ENCODE measurements around the gene GSX1.
"Not testable (repeated sequence)": the region's sequence is repeated elsewhere in the genome, so short reads cannot be mapped to it uniquely, and the experiment has no call there.

Gene GSX1

DNA sequence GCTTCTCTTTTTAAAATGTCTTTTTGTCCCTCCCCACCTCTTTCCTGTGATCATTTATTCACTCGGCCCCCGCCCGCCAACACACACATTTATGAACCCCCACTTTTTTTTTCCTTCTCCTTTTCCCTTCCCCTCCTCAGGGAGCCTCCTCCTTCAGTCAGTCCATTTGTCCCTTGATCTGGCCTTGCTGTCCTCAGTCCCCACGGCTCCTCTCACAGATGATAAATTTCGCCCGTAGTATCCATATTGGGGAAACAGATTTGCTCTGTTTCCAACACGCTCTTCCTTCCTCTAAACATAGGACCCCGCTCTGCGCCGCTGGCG lies 2.0 kb downstream of the GSX1 start:
- no peak for DNase-seq (ENCODE audit: low spot score)

DNA sequence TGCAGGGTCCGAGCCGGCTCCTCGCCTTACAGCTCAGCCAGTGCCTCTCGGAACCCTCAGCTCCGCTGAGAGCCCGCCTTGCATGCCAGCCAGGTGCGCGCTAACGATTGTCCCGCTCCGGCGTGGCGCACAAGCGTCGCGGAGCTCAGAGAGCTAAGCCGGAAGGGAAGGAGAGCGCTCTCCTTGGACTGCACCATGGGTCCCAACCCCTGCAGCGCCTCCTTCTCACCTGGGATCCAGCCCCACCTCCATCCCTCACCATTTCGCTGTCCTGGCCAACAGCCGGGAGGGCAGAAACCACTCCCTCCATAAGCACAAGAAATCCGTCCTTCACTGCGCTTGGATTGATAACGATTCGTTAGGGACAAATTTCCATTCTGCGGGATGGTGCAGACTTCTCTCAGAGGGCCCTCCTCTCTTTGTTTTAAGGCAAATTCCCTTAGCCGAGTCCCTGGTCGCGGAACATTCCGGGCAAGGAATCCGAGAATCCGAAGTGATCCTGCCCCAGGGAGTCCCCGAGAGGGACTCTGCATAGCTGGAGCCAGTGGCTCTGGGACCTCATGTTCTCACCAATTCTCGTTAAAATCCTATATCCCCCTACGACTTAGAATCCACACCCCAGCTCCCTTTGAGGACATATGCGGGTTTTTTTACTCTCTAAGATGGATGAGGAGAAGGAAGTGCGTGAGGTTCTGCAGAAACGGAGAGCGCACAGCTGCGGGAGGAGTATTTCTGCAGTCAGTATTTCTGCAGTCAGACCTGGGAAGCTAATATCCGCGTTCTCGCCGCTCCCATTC lies 2.8 kb downstream of the GSX1 start:
- no peak for DNase-seq (ENCODE audit: low spot score)

DNA sequence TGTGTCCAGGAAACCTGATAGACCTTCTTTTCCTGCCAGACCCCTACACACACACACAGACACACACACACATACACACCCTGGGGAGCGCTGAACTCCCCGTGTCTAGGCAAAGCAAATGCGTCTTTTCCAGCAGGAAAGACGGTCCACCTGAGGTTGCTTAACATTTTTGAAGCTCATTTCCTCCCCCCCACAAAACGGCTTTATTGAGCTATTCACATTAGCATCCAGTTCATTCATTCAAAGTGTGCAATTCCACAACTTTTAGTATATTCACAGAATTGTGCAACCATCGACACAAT lies 3.4 kb downstream of the GSX1 start:
- DNase-seq (ENCODE audit: low spot score) = no peak

DNA sequence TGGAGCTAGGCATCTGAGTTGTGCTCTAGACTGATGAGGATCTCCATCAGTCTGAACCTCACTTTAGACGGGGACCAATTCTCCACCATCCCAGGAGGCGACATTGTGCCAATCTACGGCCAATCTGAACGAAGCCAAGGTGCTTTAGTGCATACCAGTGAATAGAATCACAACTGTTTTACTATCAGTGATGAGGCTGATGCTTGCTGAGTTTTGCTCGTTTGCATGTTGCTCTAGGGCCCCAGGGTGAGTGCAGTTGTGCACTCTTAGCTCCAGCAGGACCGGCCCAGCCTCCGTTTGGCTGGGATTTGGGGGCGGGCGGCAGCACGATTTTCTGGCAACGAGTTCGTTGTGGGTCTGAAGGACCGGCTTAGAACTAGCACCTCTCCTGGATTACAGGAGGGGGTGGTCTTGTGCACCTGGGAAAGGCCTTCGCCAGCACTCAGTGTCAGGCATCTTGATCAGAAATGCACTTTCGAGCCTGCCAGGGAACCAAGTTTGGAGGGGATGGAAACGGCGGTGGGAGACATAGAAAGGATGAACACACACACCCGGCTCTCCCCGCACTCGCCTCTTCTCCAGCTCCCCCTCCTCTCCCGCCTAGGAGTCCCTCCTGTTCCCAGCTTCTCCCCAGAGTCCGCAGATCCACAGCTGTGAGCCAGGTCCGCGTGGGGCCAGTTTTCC lies 4.4 kb downstream of the GSX1 start:
- DNase-seq (ENCODE audit: low spot score) = no peak

DNA sequence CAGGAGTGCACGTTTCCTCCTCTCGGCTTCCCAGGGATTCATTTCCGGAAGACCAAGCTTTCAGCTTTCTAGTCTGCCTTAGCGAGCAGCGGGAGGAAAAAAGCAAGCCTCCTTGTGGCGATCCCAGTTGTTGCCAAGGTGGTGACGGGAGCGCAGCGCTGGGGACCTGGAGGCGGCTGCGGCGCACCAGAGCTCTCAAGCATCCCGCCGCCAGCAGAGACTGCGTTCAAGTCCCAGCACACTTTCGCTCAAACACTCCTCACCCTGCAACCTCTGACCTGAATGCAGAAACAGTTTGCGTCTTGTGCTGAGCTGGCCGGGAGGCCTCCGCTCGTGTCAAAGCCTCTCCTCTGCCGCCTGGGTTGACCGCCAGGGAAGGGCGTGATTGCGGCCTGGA lies 4.9 kb downstream of the GSX1 start:
- DNase-seq (ENCODE audit: low spot score) = no peak

DNA sequence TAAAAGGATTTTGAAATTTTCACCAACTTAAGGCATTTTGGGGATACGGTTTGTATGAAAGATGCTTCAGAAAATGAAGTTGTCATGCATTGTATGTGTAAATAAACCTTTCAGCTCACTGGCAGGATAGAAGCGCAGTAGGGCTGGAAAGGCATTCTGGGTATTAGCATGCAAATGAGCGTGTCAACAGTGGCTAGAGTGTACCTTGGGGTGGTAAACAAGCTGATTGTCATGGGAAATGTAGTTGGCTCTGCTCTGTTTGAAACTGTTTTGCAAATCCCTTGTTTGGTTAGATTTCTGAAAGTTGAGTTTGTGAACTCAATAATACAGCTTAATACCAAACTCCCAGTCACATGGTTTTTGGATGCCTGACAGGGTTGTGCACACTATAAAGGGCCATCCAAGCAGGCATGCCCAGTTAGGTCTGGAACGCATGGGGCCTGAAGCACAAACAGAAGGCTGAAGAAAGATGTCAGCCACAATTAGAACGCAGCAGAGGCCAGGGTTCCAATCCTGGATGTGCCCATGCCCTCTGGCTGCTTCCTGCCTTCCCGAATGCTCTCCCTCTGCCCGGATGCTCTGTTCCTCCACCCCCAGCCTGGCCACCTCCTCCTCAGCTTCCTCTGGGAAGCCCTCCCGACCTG lies 14.6 kb downstream of the GSX1 start:
- DNase-seq (ENCODE audit: low spot score) = no peak

DNA sequence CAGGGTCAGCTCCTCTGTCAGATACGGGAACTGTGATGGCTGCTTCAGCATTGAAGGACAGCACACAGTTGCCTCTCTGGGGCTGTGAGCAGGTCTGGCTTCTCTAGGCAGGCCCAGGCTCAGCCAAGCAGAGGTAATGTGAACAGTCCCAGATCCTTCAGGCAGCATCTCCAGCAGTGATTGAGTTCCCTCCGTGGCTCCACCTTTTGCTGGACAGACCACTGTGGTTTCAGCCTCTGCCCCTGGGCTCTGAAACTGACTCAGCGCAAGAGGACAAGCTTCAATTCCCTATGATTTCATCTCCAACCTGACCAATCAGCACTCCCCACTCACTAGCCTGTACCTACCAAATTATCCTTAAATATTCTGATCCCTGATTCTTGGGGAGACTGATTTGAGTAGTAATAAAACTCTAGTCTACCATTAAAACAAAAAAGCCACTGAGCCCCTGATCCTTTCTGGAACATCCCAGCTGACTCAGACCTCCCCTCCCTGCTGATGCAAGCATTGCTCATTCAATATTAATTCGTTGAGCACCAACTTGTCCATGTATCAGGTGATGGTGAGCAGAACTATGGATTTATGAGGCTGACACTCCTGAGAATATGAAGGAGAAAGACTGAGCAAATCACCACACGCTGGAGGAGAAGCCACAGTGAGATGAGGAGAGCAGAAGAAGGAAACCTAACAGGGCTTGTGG lies 16.7 kb downstream of the GSX1 start:
- DNase-seq (ENCODE audit: low spot score) = no peak

DNA sequence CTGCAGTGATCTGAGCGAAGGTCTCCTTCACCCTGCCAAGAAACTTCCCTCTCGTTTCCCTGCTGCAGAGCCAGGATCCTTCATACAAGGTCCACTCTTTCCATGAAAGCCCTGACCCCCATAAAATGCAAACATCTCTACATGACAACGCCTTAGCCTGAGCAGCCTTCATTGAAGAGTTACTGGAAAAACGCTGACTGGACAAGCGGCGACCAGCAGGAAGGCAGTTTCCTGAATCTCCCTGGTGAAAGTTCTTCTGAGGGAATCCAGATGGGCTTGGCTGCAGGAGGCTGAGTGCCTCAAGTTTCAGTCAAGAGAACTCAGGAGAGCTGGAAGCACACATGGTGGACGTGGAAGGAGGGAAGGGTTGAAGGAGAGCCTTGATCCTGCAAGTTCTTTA lies 17.7 kb downstream of the GSX1 start:
- no peak for DNase-seq (ENCODE audit: low spot score)

DNA sequence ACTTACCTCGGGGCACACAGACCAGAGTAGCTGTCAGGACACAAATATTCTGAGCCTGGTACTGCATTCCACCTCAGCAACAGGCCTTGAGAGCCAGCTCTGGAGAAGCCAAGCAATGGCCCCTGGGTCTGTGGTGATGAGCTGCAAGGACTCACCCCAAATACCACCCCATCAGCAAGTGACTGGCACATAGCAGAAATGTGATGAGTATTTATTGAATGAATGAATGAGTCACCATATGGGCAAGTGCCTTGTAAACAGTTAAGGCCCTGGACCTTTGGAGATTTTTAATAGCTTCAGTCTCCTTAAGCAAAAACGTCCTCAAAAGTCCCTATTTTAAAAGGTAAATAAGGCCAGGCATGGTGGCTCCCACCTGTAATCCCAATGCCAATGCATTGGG lies 18.2 kb downstream of the GSX1 start:
- DNase-seq (ENCODE audit: low spot score) = no peak

DNA sequence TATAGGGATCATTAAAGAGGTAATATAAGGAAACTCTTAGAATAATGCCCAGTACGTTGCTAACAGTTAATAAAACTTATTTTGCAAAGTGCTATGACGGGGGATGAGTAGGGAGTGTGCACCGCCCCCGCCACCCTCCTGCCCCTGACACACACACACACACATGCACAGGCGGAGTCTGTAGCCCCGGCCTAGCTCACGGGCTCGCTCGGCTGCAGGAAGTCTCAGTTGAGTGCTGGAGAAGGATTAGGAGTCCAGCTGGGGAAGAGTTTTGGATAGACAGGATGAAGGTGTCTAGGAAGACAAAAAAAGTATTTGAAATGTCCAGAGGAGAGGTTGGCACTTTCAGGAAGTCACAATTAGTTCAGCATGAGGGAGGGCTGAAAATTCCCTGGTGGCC lies 21.5 kb downstream of the GSX1 start:
- DNase-seq (ENCODE audit: low spot score) = no peak

DNA sequence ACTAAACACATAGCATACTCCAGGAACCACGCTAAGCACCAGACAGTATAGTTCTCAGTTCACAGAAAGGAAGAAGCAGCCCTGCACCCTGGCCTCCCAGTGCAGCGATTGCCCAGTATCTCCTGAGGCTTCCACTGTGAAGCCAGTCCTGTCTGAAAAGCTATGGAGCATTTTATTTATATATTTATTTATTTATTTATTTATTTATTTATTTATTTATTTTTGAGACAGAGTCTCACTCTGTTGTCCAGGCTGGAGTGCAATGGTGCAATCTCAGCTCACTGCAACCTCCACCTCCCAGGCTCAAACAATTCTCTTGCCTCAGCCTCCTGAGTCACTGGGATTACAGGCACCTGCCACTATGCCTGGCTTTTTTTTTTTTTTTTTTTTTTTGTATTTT lies 25.5 kb downstream of the GSX1 start:
- DNase-seq (ENCODE audit: low spot score) = not testable (repeated sequence)

DNA sequence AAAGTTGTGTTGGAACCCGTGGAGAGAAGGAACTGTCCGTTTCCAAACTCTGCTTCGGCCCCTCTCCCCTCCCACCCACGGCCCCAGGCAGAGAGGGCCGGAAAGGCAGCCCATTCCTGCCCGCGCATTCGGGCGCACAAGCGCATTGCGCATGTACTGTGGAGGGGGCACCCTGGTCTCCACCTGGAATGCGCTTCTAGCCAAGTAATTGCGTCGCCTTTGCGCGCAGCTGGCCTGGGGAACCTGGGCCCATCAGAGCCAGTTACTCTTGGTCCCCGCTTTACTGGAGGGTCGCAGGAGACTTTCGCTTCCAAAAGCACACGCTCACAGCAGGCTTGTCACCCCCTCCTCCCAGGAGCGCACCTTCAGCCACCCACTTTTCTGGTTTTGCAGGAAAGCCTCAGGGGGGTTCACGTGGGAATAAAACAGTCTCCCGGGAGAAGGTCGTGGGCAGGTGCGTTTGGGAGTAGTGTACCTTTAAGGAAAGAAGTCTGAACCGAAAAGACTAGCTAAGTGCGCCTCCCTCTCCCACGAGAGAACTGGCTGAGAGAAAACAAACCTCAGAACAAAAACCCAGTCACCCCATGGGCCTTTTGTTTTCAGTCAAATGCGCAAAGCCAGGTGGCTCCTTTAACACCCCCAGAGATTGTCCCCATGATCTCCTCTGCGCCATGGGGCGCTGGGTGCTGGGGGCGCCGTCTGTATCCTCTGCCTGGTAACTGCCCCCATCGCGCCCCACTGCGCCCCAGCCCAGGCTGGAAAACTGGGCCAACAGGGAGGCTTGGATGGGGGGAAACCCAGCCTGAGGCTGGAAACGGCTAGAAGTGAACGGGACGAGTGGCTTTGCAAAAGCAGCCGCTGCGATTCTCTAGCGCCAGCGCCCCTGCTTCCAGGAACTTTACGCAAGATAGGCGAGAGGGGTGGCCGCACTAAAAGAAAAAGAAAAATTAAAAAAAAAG lies 28.5 kb downstream of the GSX1 start:
- DNase-seq (ENCODE audit: low spot score) = no peak

DNA sequence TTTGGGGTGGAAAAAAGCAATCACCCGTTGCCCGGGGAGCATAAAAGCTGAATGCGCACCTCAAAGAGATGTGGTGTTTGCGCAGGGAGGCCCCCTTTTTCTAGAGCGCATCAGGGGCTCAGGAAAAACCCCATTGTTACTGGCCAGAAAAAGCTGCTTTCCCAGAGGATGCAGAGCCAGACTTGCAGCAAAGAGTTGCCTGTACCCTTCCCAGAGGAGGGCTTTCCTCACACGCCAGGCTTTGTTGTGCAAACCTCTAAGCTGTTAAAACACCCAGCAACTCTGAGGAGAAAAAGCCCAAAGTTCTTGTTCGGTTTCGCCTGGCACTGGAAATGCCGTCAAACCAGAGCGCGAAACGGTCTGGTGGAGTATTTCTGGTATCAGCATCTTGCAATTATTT lies 29.3 kb downstream of the GSX1 start:
- DNase-seq (ENCODE audit: low spot score) = no peak

DNA sequence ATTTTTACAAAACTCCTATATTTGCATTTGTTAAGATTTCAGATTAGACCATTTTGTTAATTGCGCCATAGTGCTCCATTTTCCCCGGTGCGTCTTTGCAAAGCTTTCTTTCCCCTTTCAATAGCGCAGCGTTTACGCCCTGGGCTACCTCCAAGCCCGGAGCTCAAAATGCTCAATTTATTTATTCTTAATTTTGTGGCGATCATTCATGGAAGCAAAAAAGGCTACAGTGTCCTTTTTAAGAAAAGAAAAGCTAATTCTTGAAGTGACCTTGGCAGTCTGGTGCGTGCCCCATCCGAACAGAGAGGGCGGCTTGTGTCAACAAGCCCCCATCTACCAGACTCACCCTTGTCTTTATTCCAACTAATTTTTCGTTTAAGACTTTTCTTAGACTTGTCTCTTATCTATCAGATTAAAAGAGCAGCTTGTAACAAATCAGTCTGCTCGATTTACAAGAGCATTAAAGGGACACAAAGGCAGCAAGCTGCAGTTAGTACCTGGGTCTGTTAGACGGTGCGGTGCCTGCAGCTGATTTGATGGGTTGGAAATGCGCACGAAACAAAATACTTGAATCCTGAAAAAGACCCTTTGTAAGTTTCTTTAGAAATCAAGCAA lies 30.1 kb downstream of the GSX1 start:
- no peak for DNase-seq (ENCODE audit: low spot score)

DNA sequence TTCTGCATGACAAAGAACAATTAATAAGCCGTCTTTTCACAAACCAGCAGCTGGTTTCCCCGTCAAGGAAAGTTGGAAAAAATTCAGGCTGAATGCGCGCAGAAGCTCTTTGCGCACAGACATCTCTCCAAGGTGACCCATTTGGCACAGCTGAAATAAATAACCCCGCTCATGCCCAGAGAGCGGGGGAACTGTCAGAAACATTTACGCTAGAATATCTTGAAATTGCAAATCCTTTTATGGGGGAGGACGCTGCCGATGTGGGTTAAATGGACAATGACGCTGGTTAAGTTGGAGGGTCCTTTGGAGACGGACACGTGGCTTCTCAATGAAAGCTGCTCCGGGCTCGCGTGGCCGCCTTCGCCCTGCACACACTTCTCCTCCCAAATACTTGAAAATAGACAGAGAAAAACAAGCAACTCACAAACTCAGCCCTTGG lies 30.6 kb downstream of the GSX1 start:
- DNase-seq (ENCODE audit: low spot score) = no peak

DNA sequence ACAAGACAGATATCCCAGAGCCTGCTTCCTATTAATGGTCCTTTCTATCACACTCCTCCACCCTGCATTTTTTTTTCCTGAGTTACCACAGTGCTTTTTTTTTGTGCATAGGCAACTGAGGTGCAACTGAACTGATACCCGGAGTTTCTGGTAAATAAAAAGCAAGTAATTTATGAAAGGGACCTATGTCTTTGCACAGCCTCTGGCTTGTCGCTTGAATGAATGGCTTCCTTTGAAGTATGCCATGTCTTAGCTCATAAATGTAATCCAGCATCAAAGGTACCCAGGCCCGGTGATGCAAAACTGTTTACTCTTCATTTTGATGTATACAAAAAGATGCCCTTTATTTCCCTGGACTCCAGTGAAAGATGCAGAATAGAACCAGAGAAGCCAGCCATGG lies 31.8 kb downstream of the GSX1 start:
- DNase-seq (ENCODE audit: low spot score) = no peak

DNA sequence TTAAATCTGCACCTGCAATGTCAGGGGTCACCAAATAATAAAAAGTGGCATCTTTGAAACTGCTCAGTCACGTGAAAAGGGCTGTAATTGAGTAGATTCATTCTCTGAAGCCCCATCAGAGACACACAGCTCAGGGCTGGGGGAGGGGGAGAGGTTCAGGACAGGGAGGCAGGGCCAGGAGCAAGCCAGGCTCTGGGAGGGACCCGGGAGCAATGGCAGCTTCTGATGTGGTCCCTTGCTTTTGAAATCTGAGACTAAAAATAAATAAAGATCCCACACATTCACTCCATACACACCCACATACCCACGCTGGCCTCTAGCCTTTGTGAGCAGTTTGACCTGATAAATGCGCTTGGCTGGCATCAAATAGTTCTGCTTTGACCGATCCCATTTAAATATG lies 32.8 kb downstream of the GSX1 start:
- no peak for DNase-seq (ENCODE audit: low spot score)

DNA sequence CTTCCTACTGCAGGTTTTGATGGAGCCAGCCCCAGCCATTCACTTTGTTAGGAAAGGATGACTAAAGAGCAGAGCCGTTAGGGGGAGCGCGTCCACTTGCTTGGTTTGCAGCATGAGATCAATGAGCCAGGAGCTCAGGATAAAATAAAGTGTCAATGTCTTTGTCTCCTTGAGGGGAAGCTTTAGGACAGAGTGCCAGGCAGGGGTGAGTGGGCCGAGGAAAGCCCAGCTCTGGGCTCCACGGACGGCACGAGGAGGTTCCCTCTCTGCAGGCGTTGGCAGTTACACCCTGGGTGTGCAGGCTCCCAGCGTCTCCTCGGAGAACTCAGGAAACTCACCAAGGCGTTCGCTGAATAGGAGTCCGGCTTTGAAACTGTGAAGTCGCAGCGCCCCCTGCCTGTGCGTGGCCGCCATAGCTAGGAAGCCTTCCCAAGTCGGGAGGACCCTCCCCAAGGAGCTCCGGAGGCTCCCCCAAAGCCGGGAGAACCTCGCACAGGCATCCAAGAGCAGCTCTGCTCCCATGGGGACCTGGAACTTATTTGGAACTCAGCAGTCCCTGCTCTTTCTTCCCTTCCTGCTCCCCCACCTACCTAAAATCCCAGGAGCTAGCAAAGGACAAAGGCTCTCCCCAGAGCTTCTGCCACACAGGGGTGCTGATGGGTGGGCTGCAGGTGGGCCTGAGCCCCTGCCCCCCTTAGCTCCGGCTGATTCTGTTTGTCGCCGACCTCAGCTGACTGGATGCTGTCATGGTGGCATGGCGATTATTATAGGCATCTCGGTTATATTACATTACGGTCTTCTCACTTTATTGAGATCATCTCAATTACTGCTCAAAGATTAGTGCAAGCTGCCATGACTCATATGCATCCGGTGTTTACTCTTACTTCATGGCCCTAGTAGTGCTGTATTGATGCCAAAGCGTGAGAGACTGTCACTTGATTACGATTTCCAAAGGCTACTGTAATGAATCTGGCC lies 34.4 kb downstream of the GSX1 start:
- DNase-seq (ENCODE audit: low spot score) = peak; percentile 79

DNA sequence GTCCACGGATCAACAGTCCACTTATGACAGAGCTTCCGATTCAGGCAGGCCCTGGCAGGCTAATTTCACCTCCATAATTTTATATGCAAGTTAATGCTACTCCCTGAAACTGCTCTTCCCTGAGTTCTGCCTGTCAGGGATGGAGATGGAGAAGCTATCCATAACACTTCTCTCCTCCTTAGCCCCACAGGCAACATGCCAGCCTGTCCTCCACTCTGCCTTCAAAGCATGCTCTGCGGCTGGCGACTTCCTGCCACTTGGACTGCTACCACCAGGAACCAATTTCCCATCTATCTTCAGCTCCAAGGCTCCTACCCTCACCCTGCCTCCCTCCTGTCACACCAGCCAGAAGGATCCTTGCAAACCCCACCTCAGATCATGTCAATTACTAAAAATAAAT lies 35.4 kb downstream of the GSX1 start:
- DNase-seq (ENCODE audit: low spot score) = no peak

DNA sequence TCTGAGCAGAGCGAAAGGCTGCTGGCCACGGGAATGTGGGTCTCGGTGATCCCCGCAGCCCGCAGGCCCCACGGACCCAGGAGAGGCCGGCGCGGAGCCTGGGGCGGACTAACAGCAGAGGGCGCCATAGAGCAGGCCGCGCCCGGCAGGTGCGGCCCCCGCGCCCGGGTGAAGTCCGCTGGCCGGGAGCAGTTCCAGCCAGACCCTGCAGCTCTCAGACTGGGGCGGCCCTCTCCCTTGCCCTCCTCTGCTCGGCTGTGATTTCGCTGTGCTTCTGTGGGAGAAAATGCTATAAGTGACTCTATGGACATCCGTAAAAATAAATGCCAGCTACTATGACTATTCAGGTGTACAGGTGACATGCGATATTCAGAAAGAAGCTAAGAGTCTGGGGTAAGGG lies 37.7 kb downstream of the GSX1 start:
- no peak for DNase-seq (ENCODE audit: low spot score)

Data from pons (tissue), 1 donor.